ENCODE measurements around the gene PRKRA. TPM values are rescaled to one million over a fixed set of nuclear protein-coding genes. Genes with fewer than 3 reads are reported as not detected.

Gene PRKRA
- total and polyA plus RNA-seq, 2 donors (not counting 1 experiment from before 2014, with no cell fraction given), result 27.0 to 71.9 TPM

- no peak for DNase-seq
- Histone ChIP-seq H3K4me2 (replicated peaks; ENCODE audit: low read depth, low read length, poor library complexity, severe bottlenecking) (no peak overlapping the region), H3K27me3 (replicated peaks in 1 of 4; ENCODE audit: control extremely low read depth in 1 of 4, control insufficient read depth in 3 of 4, insufficient read depth in 4 of 4, low read length in 3 of 4) (no peaks in the 10 kb centered on the region), H3K27ac (ENCODE audit: low read length in 2 of 2) (no peak overlapping the region), H4K20me1 (ENCODE audit: control insufficient read depth, insufficient read depth, low read length, poor library complexity, severe bottlenecking) (no peaks in the 10 kb centered on the region), H2AFZ (ENCODE audit: insufficient read depth, low read depth, low read length, poor library complexity, severe bottlenecking) (no peak overlapping the region), H3K4me1 (ENCODE audit: control insufficient read depth in 2 of 2, insufficient read depth in 2 of 2, low read length in 2 of 2) (peaks cover 10 to 14% of the 10 kb centered on the region in 2 donors), H3K4me3 (ENCODE audit: control extremely low read depth in 1 of 5, extremely low read depth in 1 of 5, insufficient read depth in 1 of 5, low read depth in 2 of 5, low read length in 4 of 5) (no peak overlapping the region), H3K9ac (ENCODE audit: low read length) (no peak overlapping the region), H3K79me2 (ENCODE audit: control insufficient read depth, insufficient read depth, low read length) (no peaks in the 10 kb centered on the region), H3K36me3 (replicated peaks in 1 of 2; ENCODE audit: control extremely low read depth in 1 of 2, control insufficient read depth in 1 of 2, extremely low read depth in 1 of 2, insufficient read depth in 2 of 2, low read length in 1 of 2) (no peaks in the 10 kb centered on the region), H3K9me3 (ENCODE audit: control extremely low read depth in 1 of 3, control insufficient read depth in 2 of 3, insufficient read depth in 1 of 3, low read length in 2 of 3) (no peaks in the 10 kb centered on the region)
- Mint-ChIP-seq H3K4me3 (no peak overlapping the region), H3K4me1 (peaks cover 16% of the 10 kb centered on the region), H3K27ac (no peak overlapping the region), H3K9me3 (ENCODE audit: insufficient read depth) (no peaks in the 10 kb centered on the region), H3K27me3 (no peaks in the 10 kb centered on the region)
- intact Hi-C loops (cut with micrococcal nuclease), result no loop called here
- no peak for ATAC-seq (ENCODE audit: low read depth)
- 100% methylated on average over 1 of the region's 3 CpGs for WGBS (ENCODE audit: insufficient coverage)
- ChIA-PET POLR2A (interaction anchor here (1.2 kb wide), 1 partner anchor 9 kb away, joined by 4 read pairs; no protein-coding TSS in a partner anchor), CTCF (interaction anchor here (9.6 kb wide), 1 partner anchor 21 kb away, joined by 126 read pairs; no protein-coding TSS in a partner anchor)
- TF ChIP-seq CTCF (IDR thresholded peaks at IDR 0.05), result no peak
- no peak for TF ChIP-seq EZH2 (IDR thresholded peaks at IDR 0.05; ENCODE audit: borderline replicate concordance, insufficient read depth, low read depth, low read length, poor library complexity, severe bottlenecking)
Observed at GRCh38 chr2:178417916-178418315, 33.1 kb downstream of the PRKRA start.

DNA sequence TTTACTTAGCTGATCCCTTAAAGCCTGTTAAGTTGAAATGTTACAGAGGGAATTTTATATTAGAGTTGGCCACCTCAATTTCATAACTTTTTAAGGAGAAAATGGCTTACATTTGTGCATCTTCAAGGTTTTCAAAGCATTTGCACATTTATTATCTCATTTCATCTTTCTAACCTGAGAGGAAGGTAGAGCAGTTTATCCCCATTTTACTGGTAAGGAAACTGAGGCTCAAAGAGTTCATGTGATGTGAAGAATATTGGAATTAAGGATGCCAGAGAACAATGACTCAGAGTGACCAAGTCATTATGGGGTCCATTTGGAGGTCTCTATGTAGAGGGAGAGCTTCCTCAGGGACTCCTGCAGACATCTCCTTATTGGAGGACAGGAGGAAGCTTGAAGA lies 35.0 kb downstream of the PRKRA start:
- DNase-seq (no peak), ATAC-seq (ENCODE audit: low read depth) (no peak)
- Mint-ChIP-seq H3K4me3 (no peak overlapping the region), H3K4me1 (peaks cover 19% of the 10 kb centered on the region), H3K27ac (no peak overlapping the region), H3K9me3 (ENCODE audit: insufficient read depth) (no peaks in the 10 kb centered on the region), H3K27me3 (no peaks in the 10 kb centered on the region)
- ChIA-PET POLR2A (no interaction called here), CTCF (interaction anchor here (1.0 to 9.6 kb wide), 4 partner anchors 9 to 47 kb away, joined by 3 to 126 read pairs (median 21); no protein-coding TSS in a partner anchor)
- Histone ChIP-seq H2AFZ (ENCODE audit: insufficient read depth, low read depth, low read length, poor library complexity, severe bottlenecking) (no peak overlapping the region), H4K20me1 (ENCODE audit: control insufficient read depth, insufficient read depth, low read length, poor library complexity, severe bottlenecking) (no peaks in the 10 kb centered on the region), H3K9me3 (ENCODE audit: control extremely low read depth in 1 of 3, control insufficient read depth in 2 of 3, insufficient read depth in 1 of 3, low read length in 2 of 3) (no peaks in the 10 kb centered on the region), H3K36me3 (replicated peaks in 1 of 2; ENCODE audit: control extremely low read depth in 1 of 2, control insufficient read depth in 1 of 2, extremely low read depth in 1 of 2, insufficient read depth in 2 of 2, low read length in 1 of 2) (no peaks in the 10 kb centered on the region), H3K27me3 (replicated peaks in 1 of 4; ENCODE audit: control extremely low read depth in 1 of 4, control insufficient read depth in 3 of 4, insufficient read depth in 4 of 4, low read length in 3 of 4) (no peaks in the 10 kb centered on the region), H3K4me2 (replicated peaks; ENCODE audit: low read depth, low read length, poor library complexity, severe bottlenecking) (no peak overlapping the region), H3K4me1 (ENCODE audit: control insufficient read depth in 2 of 2, insufficient read depth in 2 of 2, low read length in 2 of 2) (peaks cover 10 to 15% of the 10 kb centered on the region in 2 donors), H3K9ac (ENCODE audit: low read length) (no peak overlapping the region), H3K27ac (ENCODE audit: low read length in 2 of 2) (no peak overlapping the region), H3K79me2 (ENCODE audit: control insufficient read depth, insufficient read depth, low read length) (no peaks in the 10 kb centered on the region), H3K4me3 (ENCODE audit: control extremely low read depth in 1 of 5, extremely low read depth in 1 of 5, insufficient read depth in 1 of 5, low read depth in 2 of 5, low read length in 4 of 5) (no peak overlapping the region)
- TF ChIP-seq CTCF (IDR thresholded peaks at IDR 0.05) (no peak), EZH2 (IDR thresholded peaks at IDR 0.05; ENCODE audit: borderline replicate concordance, insufficient read depth, low read depth, low read length, poor library complexity, severe bottlenecking) (no peak)
- intact Hi-C loops (cut with micrococcal nuclease), result no loop called here

Measured in B cell (primary cell).